A549 (cell line): ENCODE measurements around the gene TLR9.

Source experiments
- CHD2 ChIP-seq: fragments of 150-350 bp; IDR thresholded peaks from 2 replicates; pipeline ENCODE4 v1.6.1; 2014; ENCODE audit warnings: low read length; ENCODE audit not compliant: partially characterized antibody
- POLR2AphosphoS2 ChIP-seq: conservative IDR thresholded peaks from 2 replicates; pipeline ENCODE4 v1.6.1; 2012; ENCODE audit warnings: low read length, improper control_type of control experiment, inconsistent platforms
- TF ChIP-seq, protein P1 (sequence below): fragments of >200 bp; sonication (Bioruptor Twin); formaldehyde crosslinking; IDR thresholded peaks from 3 replicates; pipeline ENCODE4 v1.5.1; 2016
- TF ChIP-seq, protein P2 (sequence below): fragments of >200 bp; sonication (Bioruptor Twin); formaldehyde crosslinking; IDR thresholded peaks from 3 replicates; pipeline ENCODE4 v1.6.1; 2016

DNA sequence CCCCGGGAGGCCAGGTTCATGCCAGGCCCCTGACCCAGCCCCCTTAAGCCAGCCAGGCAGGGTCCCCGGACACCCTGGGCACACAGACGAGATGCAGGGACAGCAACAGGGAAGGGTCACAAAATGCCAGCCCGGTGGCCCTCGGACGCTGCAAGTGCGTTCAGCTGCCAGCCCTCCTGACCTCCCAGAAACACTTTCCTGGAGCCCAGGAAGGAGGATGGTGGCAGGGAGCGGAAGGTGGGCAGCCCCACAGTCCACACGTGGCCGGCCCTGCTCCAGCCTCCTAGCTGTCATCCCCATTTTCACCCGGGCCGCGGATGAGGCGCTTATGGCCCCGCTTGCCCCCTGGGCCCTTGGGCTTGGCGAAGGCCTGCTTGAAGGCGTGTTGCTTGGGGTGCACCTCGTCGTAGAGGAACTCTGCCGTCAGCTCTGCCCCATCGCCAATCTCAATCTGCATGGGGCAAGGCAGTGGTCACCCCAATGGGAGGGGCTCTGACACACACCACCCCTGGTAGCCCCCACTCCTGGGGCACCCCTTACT lies 3.4 kb upstream of the TLR9 start:
- TF ChIP-seq, protein P1, sequence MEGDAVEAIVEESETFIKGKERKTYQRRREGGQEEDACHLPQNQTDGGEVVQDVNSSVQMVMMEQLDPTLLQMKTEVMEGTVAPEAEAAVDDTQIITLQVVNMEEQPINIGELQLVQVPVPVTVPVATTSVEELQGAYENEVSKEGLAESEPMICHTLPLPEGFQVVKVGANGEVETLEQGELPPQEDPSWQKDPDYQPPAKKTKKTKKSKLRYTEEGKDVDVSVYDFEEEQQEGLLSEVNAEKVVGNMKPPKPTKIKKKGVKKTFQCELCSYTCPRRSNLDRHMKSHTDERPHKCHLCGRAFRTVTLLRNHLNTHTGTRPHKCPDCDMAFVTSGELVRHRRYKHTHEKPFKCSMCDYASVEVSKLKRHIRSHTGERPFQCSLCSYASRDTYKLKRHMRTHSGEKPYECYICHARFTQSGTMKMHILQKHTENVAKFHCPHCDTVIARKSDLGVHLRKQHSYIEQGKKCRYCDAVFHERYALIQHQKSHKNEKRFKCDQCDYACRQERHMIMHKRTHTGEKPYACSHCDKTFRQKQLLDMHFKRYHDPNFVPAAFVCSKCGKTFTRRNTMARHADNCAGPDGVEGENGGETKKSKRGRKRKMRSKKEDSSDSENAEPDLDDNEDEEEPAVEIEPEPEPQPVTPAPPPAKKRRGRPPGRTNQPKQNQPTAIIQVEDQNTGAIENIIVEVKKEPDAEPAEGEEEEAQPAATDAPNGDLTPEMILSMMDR, result no peak
- TF ChIP-seq, protein P2, sequence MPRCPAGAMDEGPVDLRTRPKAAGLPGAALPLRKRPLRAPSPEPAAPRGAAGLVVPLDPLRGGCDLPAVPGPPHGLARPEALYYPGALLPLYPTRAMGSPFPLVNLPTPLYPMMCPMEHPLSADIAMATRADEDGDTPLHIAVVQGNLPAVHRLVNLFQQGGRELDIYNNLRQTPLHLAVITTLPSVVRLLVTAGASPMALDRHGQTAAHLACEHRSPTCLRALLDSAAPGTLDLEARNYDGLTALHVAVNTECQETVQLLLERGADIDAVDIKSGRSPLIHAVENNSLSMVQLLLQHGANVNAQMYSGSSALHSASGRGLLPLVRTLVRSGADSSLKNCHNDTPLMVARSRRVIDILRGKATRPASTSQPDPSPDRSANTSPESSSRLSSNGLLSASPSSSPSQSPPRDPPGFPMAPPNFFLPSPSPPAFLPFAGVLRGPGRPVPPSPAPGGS, result no peak
- no peak for TF ChIP-seq POLR2AphosphoS2
- no peak for TF ChIP-seq CHD2
